Measurements from ENCODE around the gene ADD3. TPM values are rescaled to one million over a fixed set of nuclear protein-coding genes. Genes with fewer than 3 reads are reported as not detected.

Gene ADD3
- total RNA-seq, 4 donors from 2014 or later: 91.9 to 185 (median 155) TPM

DNA sequence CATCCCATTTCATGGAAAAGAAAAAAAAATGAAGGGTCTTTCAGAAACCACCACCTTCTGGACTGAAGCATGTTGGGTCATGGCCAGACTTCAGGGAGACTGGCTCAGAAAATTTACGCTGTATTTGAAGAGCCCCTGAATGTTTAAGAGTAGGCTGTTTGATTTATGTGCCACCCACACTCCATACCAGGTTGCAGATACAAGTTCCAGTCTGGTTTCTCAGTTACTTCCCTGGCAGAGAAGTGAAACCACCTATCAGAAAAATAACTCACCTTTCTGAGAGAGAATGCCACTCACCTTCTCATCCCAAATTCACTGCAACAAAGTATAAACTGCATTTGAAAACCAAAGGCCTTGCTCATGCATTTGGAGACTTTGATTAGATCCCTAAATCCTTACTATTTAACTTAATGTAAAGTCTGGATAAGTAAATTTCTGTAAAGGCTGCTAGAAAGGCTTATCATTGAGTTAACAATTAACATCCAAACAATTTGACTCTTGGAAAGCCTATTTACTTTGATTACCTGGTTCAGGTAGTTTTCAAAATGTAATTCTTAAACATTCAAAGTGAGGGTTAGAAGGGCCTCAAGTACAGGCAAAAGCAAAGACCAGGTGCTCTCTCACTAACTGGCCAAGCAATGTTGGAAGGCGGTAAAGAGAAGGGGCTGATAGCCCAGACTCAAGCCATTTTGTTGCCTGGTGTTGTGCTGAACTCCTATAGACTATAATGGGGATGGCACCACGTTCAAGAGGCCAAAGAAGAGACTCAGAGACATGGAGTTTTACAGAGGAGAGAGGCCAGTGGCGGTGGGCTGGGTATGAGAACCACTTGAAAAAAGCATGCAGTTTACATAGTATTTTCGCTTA is 12.8 kb upstream of the ADD3 start:
- intact Hi-C loops (cut with DNase I; ENCODE audit: low total_unique reads): no loop called here
- WGBS, 2 donors: 96 to 97% methylated on average over 5 of the region's 5 CpGs
- TF ChIP-seq, protein P1, sequence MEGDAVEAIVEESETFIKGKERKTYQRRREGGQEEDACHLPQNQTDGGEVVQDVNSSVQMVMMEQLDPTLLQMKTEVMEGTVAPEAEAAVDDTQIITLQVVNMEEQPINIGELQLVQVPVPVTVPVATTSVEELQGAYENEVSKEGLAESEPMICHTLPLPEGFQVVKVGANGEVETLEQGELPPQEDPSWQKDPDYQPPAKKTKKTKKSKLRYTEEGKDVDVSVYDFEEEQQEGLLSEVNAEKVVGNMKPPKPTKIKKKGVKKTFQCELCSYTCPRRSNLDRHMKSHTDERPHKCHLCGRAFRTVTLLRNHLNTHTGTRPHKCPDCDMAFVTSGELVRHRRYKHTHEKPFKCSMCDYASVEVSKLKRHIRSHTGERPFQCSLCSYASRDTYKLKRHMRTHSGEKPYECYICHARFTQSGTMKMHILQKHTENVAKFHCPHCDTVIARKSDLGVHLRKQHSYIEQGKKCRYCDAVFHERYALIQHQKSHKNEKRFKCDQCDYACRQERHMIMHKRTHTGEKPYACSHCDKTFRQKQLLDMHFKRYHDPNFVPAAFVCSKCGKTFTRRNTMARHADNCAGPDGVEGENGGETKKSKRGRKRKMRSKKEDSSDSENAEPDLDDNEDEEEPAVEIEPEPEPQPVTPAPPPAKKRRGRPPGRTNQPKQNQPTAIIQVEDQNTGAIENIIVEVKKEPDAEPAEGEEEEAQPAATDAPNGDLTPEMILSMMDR (IDR thresholded peaks at IDR 0.05): no peak
- TF ChIP-seq POLR2A (IDR thresholded peaks at IDR 0.05): no peak
- DNase-seq (ENCODE audit: low spot score in 2 of 2): no peak
- no peak overlapping the region for H3K4me3 ChIP-seq (ENCODE audit: low read depth, poor library complexity, severe bottlenecking)

DNA sequence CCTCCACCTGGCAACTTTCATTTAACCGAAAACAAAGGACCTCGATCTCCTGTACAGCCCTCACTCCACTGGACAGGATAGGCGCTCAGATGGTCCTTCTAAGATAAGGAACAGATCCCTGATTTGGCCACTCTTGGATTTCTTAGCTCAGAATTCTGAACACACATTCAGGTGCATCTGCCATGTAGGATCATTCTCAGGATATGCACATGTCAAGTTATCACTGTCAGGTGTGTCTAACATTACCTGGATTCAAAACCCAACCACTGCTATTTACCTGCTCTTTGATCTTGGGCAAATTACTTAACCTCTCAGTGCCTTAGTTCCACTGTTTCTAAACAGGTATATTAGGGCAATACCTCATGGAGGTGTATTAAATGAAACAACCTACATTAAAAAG is 12.2 kb upstream of the ADD3 start:
- intact Hi-C loops (cut with DNase I; ENCODE audit: low total_unique reads): no loop called here
- no peak for DNase-seq (ENCODE audit: low spot score in 2 of 2)
- WGBS, 2 donors: 95 to 97% methylated on average over 3 of the region's 3 CpGs
- H3K4me3 ChIP-seq (ENCODE audit: low read depth, poor library complexity, severe bottlenecking): no peak overlapping the region
- no peak for TF ChIP-seq POLR2A (IDR thresholded peaks at IDR 0.05)
- TF ChIP-seq, protein P1 (IDR thresholded peaks at IDR 0.05): no peak

DNA sequence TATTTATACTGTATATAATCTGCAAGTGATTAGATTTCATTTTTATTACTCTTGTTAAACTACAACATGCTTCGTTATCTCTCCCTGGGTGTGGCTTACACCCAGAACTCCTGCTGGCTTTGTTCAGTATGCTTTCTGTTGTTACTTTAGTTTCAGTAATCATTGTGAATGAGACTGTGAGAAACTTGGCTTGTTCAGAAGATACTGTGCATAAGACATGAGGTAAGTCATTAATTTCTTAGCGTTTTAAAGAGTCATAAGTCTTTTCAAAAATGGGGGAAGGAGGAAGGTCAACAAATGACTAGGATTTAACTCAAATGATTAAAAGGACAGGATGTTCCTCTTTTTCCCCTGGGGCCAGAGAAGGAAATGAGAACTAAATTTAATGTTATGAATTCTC is 11.6 kb upstream of the ADD3 start:
- DNase-seq (ENCODE audit: low spot score in 2 of 2): no peak
- H3K4me3 ChIP-seq (ENCODE audit: low read depth, poor library complexity, severe bottlenecking): no peak overlapping the region
- WGBS, 2 donors: 5 to 11% methylated on average over 2 of the region's 2 CpGs
- no peak for TF ChIP-seq POLR2A (IDR thresholded peaks at IDR 0.05)
- intact Hi-C loops (cut with DNase I; ENCODE audit: low total_unique reads): no loop called here

DNA sequence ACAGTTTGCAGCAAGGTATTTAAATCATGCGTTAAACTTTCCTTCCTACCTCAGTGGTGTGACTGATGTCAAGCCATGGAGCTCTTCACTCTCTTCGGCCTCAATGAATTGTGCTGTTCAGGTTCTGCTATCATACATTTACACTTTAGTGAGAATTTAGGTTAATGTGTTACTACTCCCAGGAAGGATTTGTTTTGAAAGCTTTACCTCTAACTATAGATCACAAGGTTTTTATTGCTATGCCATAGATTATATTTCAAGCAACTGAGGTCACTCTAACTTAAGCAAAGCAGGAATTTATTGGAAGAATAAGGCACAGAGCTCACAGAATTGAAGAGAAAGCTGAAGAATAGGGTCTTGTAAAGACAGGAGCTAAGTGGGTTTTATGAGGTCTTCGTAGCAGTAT is 11.0 kb upstream of the ADD3 start:
- TF ChIP-seq, protein P1 (IDR thresholded peaks at IDR 0.05): no peak
- TF ChIP-seq POLR2A (IDR thresholded peaks at IDR 0.05): no peak
- DNase-seq (ENCODE audit: low spot score in 2 of 2): no peak
- WGBS, 2 donors: 84 to 85% methylated on average over 3 of the region's 3 CpGs
- intact Hi-C loops (cut with DNase I; ENCODE audit: low total_unique reads): no loop called here
- no peak overlapping the region for H3K4me3 ChIP-seq (ENCODE audit: low read depth, poor library complexity, severe bottlenecking)

DNA sequence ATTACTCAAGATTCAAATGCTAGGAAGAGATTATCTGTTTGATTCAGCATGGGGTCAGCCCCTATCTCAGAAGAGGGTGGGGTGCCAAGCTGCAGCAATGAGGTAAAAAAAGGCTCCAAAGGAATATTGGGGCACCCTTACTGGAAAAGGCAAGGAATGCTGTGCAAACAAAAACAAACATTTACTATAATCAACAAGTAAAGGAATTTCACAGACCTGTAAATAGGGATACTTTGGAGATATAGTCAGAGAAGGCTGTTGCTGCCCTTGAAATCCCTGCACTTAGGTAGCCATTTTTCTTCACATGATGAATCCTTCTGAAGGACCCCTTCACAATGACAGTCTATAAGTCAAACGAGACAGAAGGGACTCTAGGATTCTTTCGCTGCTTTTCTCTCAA is 10.6 kb upstream of the ADD3 start:
- no peak for TF ChIP-seq POLR2A (IDR thresholded peaks at IDR 0.05)
- TF ChIP-seq, protein P1 (IDR thresholded peaks at IDR 0.05): no peak
- intact Hi-C loops (cut with DNase I; ENCODE audit: low total_unique reads): no loop called here
- H3K4me3 ChIP-seq (ENCODE audit: low read depth, poor library complexity, severe bottlenecking): no peak overlapping the region
- 83 to 85% methylated on average over 2 of the region's 2 CpGs for WGBS, 2 donors
- DNase-seq (ENCODE audit: low spot score in 2 of 2): no peak

DNA sequence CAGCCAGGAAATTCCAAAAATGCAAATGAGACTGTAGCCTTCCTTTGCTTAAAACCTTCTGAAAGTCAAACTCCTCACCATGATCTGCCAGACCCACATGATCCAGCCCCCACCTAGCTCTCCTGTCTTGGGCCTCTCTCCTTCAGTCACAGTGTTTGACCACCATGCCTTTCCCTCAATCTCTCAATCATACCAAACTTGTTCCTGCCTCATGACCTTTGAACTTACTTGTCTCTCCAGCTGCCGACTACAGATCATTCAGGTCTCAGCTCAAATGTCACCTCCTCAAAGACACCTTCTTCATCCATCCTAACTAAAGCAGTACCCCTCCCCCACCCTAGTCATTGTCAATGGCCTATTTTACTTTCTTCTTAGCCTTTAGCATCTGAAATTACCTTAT is 9.3 kb upstream of the ADD3 start:
- 59 to 82% methylated on average over 1 of the region's 1 CpG for WGBS, 2 donors
- H3K4me3 ChIP-seq (ENCODE audit: low read depth, poor library complexity, severe bottlenecking): no peak overlapping the region
- TF ChIP-seq, protein P1 (IDR thresholded peaks at IDR 0.05): no peak
- no peak for DNase-seq (ENCODE audit: low spot score in 2 of 2)
- intact Hi-C loops (cut with DNase I; ENCODE audit: low total_unique reads): no loop called here
